ENCODE data around the gene RNFT2.

The RNFT2 gene

GRCh38 chr12:116833474-116833873 lies 95.4 kb downstream of the RNFT2 start:
- DNase-seq (ENCODE audit: low spot score), result no peak

GRCh38 chr12:116835484-116835883 lies 97.4 kb downstream of the RNFT2 start:
- DNase-seq (ENCODE audit: low spot score), result no peak

GRCh38 chr12:116837097-116837496 lies 99.0 kb downstream of the RNFT2 start:
- DNase-seq (ENCODE audit: low spot score), result no peak

GRCh38 chr12:116838365-116838764 lies 100.2 kb downstream of the RNFT2 start:
- DNase-seq (ENCODE audit: low spot score), result no peak

- DNase-seq (ENCODE audit: low spot score), result no peak
These were observed 101.2 kb downstream of the RNFT2 start for GRCh38 chr12:116839287-116839830.

- no peak for DNase-seq (ENCODE audit: low spot score)
These were observed 105.0 kb downstream of the RNFT2 start for GRCh38 chr12:116843085-116843484.

GRCh38 chr12:116849216-116849615 lies 111.1 kb downstream of the RNFT2 start:
- DNase-seq (ENCODE audit: low spot score), result no peak

GRCh38 chr12:116852303-116852702 lies 114.2 kb downstream of the RNFT2 start:
- no peak for DNase-seq (ENCODE audit: low spot score)

- no peak for DNase-seq (ENCODE audit: low spot score)
These were observed 115.4 kb downstream of the RNFT2 start for GRCh38 chr12:116853507-116853906.

GRCh38 chr12:116855744-116856470 lies 117.8 kb downstream of the RNFT2 start:
- DNase-seq (ENCODE audit: low spot score), result no peak

- DNase-seq (ENCODE audit: low spot score), result no peak
These were observed 118.6 kb downstream of the RNFT2 start for GRCh38 chr12:116856729-116857128.

GRCh38 chr12:116859079-116859478 lies 121.0 kb downstream of the RNFT2 start:
- DNase-seq (ENCODE audit: low spot score), result no peak

GRCh38 chr12:116860263-116860662 lies 122.1 kb downstream of the RNFT2 start:
- DNase-seq (ENCODE audit: low spot score), result no peak

- DNase-seq (ENCODE audit: low spot score), result no peak
These were observed 123.2 kb downstream of the RNFT2 start for GRCh38 chr12:116861320-116861719.

- no peak for DNase-seq (ENCODE audit: low spot score)
These were observed 124.1 kb downstream of the RNFT2 start for GRCh38 chr12:116862167-116862566.

GRCh38 chr12:116863275-116863767 lies 125.2 kb downstream of the RNFT2 start:
- peak; percentile 64 for DNase-seq (ENCODE audit: low spot score)

GRCh38 chr12:116864371-116865160 lies 126.5 kb downstream of the RNFT2 start:
- no peak for DNase-seq (ENCODE audit: low spot score)

- no peak for DNase-seq (ENCODE audit: low spot score)
These were observed 129.4 kb downstream of the RNFT2 start for GRCh38 chr12:116867523-116867922.

- DNase-seq (ENCODE audit: low spot score), result no peak
These were observed 132.2 kb downstream of the RNFT2 start for GRCh38 chr12:116870306-116870705.

GRCh38 chr12:116874324-116874995 lies 136.3 kb downstream of the RNFT2 start:
- no peak for DNase-seq (ENCODE audit: low spot score)

GRCh38 chr12:116876151-116876869 lies 138.2 kb downstream of the RNFT2 start:
- no peak for DNase-seq (ENCODE audit: low spot score)
